Gastrocnemius medialis (tissue), 4 donors: ENCODE data around the gene CD8A.
"Not testable (repeated sequence)": the region's sequence is repeated elsewhere in the genome, so short reads cannot be mapped to it uniquely, and the experiment has no call there.

ENCODE experiments used
- POLR2A ChIP-seq, 2 donors: fragments of 450-650 bp; IDR thresholded peaks; one replicate each; pipeline ENCODE4 v1.6.1; 2017; ENCODE audit warnings: antibody characterized with exemption in 2 of 2, mild to moderate bottlenecking in 2 of 2, moderate library complexity in 2 of 2
- TF ChIP-seq, protein P1 (sequence below), 5 experiments: fragments of 450-650 bp in 3 of 5; fragments of 200-600 bp in 2 of 5; sonication (generic) in 2 of 5; IDR thresholded peaks in 4 of 5; conservative IDR thresholded peaks in 1 of 5; 1 replicate in 4 of 5; 2 replicates in 1 of 5; pipeline ENCODE4 v1.5.1; 2016 to 2019; ENCODE audit warnings: antibody characterized with exemption in 5 of 5, mild to moderate bottlenecking in 3 of 5, moderate library complexity in 3 of 5

DNA sequence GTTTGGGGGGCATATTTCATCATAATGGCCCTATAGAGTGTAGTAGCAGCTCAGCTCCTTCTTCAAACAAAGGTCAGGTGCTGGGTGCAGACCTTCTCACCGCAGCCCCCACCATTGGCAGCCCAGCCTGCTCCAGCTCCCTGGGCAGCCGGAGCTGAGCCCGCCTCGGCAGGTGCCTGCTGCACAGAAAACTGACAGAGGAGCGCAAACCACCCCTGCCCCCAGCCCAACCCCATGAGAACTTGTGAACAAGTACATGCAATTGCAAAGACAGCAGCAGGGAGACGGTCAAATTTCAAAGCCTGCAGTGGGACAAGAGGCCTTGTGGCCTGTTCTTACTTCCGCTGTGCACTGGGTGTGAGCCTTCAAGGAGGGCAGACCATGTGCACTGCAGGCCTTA, 48.7 kb upstream of the CD8A start:
- TF ChIP-seq, protein P1, sequence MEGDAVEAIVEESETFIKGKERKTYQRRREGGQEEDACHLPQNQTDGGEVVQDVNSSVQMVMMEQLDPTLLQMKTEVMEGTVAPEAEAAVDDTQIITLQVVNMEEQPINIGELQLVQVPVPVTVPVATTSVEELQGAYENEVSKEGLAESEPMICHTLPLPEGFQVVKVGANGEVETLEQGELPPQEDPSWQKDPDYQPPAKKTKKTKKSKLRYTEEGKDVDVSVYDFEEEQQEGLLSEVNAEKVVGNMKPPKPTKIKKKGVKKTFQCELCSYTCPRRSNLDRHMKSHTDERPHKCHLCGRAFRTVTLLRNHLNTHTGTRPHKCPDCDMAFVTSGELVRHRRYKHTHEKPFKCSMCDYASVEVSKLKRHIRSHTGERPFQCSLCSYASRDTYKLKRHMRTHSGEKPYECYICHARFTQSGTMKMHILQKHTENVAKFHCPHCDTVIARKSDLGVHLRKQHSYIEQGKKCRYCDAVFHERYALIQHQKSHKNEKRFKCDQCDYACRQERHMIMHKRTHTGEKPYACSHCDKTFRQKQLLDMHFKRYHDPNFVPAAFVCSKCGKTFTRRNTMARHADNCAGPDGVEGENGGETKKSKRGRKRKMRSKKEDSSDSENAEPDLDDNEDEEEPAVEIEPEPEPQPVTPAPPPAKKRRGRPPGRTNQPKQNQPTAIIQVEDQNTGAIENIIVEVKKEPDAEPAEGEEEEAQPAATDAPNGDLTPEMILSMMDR (IDR thresholded peaks at IDR 0.05 in 4 of 5, conservative IDR thresholded peaks at IDR 0.05 in 1 of 5): not testable (repeated sequence)
- not testable (repeated sequence) for TF ChIP-seq POLR2A (IDR thresholded peaks at IDR 0.05)
